Caco-2 (cell line): ENCODE data around the gene DCK. TPM values are rescaled to one million over a fixed set of nuclear protein-coding genes. Genes with fewer than 3 reads are reported as not detected.

Experiments
- BruUV-seq: library from RNA; stranded (reverse); fragments of 400-500 nt; replicated peaks from 2 replicates; lab custom pipeline; 2021; lab: Mats Ljungman, UMichigan
- CTCF ChIA-PET: fragments of 300-600 bp; sonication (Branson Sonifier 250); formaldehyde crosslinking; loops from one replicate; lab custom pipeline; 2022; ENCODE audit warnings: antibody characterized with exemption; lab: Charles Lee
- POLR2A ChIA-PET: fragments of 300-600 bp; sonication (Branson Sonifier 250); formaldehyde crosslinking; loops from one replicate; lab custom pipeline; 2022; ENCODE audit warnings: antibody characterized with exemption; lab: Charles Lee
- DNase-seq, 2 experiments: peaks; one replicate each; pipeline versions ENCODE4 v3.0.0 to v3.0.0-alpha.2; 2020 to 2022
- H3K27me3 ChIP-seq: replicated peaks from 2 replicates; pipeline ENCODE4 v1.6.0; 2011; ENCODE audit warnings: low read length; ENCODE audit not compliant: control insufficient read depth, insufficient read depth
- H3K36me3 ChIP-seq: 2 replicates; pipeline ENCODE4 v1.5.1; 2011; ENCODE audit warnings: low read length; ENCODE audit not compliant: control insufficient read depth, insufficient read depth
- H3K4me1 ChIP-seq: fragments of 250-450 bp; sonication (Bioruptor Pico); 2 replicates; pipeline ENCODE4 v1.5.1; 2020; ENCODE audit warnings: mild to moderate bottlenecking
- H3K4me3 ChIP-seq: 2 replicates; pipeline ENCODE4 v1.5.1; 2011; ENCODE audit warnings: low read depth, mild to moderate bottlenecking, control low read depth, low read length
- H3K9me3 ChIP-seq: fragments of 250-450 bp; sonication (Bioruptor Pico); 2 replicates; pipeline ENCODE4 v1.5.1; 2020; ENCODE audit warnings: mild to moderate bottlenecking, moderate library complexity
- H3K27ac Mint-ChIP-seq: one replicate; pipeline ENCODE4 v1.8.0; 2022; ENCODE audit warnings: mixed read lengths; ENCODE audit not compliant: unreplicated experiment
- H3K27me3 Mint-ChIP-seq: one replicate; pipeline ENCODE4 v1.8.0; 2022; ENCODE audit warnings: mixed read lengths; ENCODE audit not compliant: insufficient read depth, unreplicated experiment
- H3K36me3 Mint-ChIP-seq: one replicate; pipeline ENCODE4 v1.8.0; 2022; ENCODE audit warnings: mild to moderate bottlenecking, mixed read lengths; ENCODE audit not compliant: insufficient read depth, unreplicated experiment
- H3K4me1 Mint-ChIP-seq: one replicate; pipeline ENCODE4 v1.8.0; 2022; ENCODE audit warnings: low read depth, mixed read lengths; ENCODE audit not compliant: unreplicated experiment
- H3K4me3 Mint-ChIP-seq: one replicate; pipeline ENCODE4 v1.8.0; 2022; ENCODE audit warnings: mild to moderate bottlenecking, moderate library complexity, mixed read lengths; ENCODE audit not compliant: unreplicated experiment
- H3K9me3 Mint-ChIP-seq: one replicate; pipeline ENCODE4 v1.8.0; 2022; ENCODE audit warnings: mixed read lengths; ENCODE audit not compliant: unreplicated experiment
- intact Hi-C: fragments of 100-400 bp; cut with micrococcal nuclease; formaldehyde crosslinking; loops from one replicate; pipeline ENCODE4 v1.10.0; 2022; ENCODE audit not compliant: unreplicated experiment
- total RNA-seq: library from RNA; stranded (reverse); gene quantifications from 2 replicates; pipeline ENCODE4 v1.2.3, GENCODE V29; 2022
- TF ChIP-seq, protein P1 (sequence below), 2 experiments: fragments of 200-600 bp in 1 of 2; IDR thresholded peaks; 1 replicate in 1 of 2; 2 replicates in 1 of 2; pipeline versions ENCODE4 v1.5.1 to v1.8.0; 2011 to 2022; ENCODE audit warnings: antibody characterized with exemption in 1 of 2, control low read depth in 1 of 2, inconsistent platforms in 1 of 2, low read depth in 1 of 2, low read length in 1 of 2, mild to moderate bottlenecking in 1 of 2, moderate library complexity in 1 of 2; ENCODE audit not compliant: insufficient read depth in 1 of 2, severe bottlenecking in 1 of 2, unreplicated experiment in 1 of 2

Gene DCK
- total RNA-seq, 1 experiment from 2014 or later, result 19.6 TPM

- H3K4me1 ChIP-seq, result no peaks in the 10 kb centered on the region
- DNase-seq, result no peak
- intact Hi-C loops, result no loop called here
- TF ChIP-seq, protein P1, sequence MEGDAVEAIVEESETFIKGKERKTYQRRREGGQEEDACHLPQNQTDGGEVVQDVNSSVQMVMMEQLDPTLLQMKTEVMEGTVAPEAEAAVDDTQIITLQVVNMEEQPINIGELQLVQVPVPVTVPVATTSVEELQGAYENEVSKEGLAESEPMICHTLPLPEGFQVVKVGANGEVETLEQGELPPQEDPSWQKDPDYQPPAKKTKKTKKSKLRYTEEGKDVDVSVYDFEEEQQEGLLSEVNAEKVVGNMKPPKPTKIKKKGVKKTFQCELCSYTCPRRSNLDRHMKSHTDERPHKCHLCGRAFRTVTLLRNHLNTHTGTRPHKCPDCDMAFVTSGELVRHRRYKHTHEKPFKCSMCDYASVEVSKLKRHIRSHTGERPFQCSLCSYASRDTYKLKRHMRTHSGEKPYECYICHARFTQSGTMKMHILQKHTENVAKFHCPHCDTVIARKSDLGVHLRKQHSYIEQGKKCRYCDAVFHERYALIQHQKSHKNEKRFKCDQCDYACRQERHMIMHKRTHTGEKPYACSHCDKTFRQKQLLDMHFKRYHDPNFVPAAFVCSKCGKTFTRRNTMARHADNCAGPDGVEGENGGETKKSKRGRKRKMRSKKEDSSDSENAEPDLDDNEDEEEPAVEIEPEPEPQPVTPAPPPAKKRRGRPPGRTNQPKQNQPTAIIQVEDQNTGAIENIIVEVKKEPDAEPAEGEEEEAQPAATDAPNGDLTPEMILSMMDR (IDR thresholded peaks at IDR 0.05; ENCODE audit: insufficient read depth in 1 of 2, low read depth in 1 of 2, low read length in 1 of 2, severe bottlenecking in 1 of 2, unreplicated experiment in 1 of 2), result no peak
- Mint-ChIP-seq H3K27me3 (no peaks in the 10 kb centered on the region), H3K36me3 (no peaks in the 10 kb centered on the region), H3K27ac (no peak overlapping the region), H3K4me3 (no peak overlapping the region), H3K4me1 (no peaks in the 10 kb centered on the region), H3K9me3 (no peaks in the 10 kb centered on the region)
- H3K36me3 ChIP-seq, result no peaks in the 10 kb centered on the region
- H3K9me3 ChIP-seq, result no peaks in the 10 kb centered on the region
- H3K4me3 ChIP-seq, result no peak overlapping the region
- ChIA-PET CTCF (no interaction called here), POLR2A (no interaction called here)
- BruUV-seq, result no TSS peak
- H3K27me3 ChIP-seq, result no peaks in the 10 kb centered on the region
These were observed 39.4 kb upstream of the DCK start for GRCh38 chr4:70954032-70954431.

DNA sequence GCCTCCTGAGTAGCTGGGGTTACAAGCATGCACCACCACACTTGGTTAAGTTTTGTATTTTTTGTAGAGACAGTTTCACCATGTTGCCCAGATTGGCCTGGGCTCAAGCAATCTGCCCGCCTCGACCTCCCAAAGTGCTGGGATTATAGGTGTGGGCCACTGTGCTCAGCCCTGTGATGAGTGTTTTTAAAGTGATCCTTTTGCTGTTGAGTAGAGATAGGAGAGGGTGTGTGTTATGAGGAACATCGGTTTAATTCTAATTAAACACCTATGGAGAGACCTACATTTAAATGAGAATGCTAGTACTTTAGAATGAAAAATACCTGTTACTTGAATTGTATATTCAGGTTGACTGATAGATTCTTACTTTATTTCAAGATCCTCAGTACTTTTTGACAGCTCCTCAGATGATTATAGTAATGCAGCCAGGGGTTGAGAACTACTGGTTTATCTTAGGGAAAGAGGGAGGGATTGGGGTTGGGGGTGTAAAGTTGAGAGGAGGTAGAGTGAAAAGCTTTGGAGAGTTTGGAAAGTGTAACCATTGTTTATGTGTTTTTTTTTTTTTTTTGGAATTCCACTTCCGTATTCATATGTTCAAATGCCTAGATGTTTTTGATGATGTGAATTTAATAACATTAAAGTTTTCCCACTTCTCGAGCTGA lies 36.8 kb upstream of the DCK start:
- Mint-ChIP-seq H3K27ac (no peak overlapping the region), H3K9me3 (no peaks in the 10 kb centered on the region), H3K36me3 (no peaks in the 10 kb centered on the region), H3K4me1 (no peaks in the 10 kb centered on the region), H3K27me3 (no peaks in the 10 kb centered on the region), H3K4me3 (no peak overlapping the region)
- CTCF ChIA-PET, result no interaction called here
- Histone ChIP-seq H3K36me3 (no peaks in the 10 kb centered on the region), H3K9me3 (no peaks in the 10 kb centered on the region), H3K4me1 (no peaks in the 10 kb centered on the region), H3K4me3 (no peak overlapping the region), H3K27me3 (no peaks in the 10 kb centered on the region)
- BruUV-seq, result no TSS peak
- POLR2A ChIA-PET, result no interaction called here
- TF ChIP-seq, protein P1 (IDR thresholded peaks at IDR 0.05; ENCODE audit: insufficient read depth in 1 of 2, low read depth in 1 of 2, low read length in 1 of 2, severe bottlenecking in 1 of 2, unreplicated experiment in 1 of 2), result no peak
- intact Hi-C loops, result no loop called here
- no peak for DNase-seq

DNA sequence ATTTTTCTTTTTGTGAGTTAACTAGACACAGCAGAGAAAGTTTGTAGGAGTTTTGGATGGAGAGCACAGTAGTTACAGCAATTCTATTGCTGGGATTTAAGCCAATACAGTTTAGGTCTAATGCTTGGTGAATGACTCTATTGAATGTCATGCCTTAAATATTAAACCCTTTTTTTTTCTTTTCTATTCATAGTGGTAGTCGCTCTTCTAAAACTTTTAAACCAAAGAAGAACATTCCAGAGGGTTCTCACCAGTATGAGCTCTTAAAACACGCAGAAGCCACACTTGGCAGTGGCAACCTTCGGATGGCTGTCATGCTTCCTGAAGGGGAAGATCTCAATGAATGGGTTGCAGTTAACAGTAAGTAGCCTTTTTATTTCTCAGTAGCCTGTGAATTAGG lies 34.8 kb upstream of the DCK start:
- ChIA-PET CTCF (no interaction called here), POLR2A (interaction anchor here (0.7 kb wide), 1 partner anchor 8 kb away, joined by 3 read pairs; no protein-coding TSS in a partner anchor)
- DNase-seq, result no peak
- H3K4me1 ChIP-seq, result no peaks in the 10 kb centered on the region
- TF ChIP-seq, protein P1 (IDR thresholded peaks at IDR 0.05; ENCODE audit: insufficient read depth in 1 of 2, low read depth in 1 of 2, low read length in 1 of 2, severe bottlenecking in 1 of 2, unreplicated experiment in 1 of 2), result no peak
- no peaks in the 10 kb centered on the region for H3K36me3 Mint-ChIP-seq
- no peak overlapping the region for H3K4me3 Mint-ChIP-seq
- H3K9me3 ChIP-seq, result no peaks in the 10 kb centered on the region
- H3K4me1 Mint-ChIP-seq, result no peaks in the 10 kb centered on the region
- no peaks in the 10 kb centered on the region for H3K9me3 Mint-ChIP-seq
- H3K27ac Mint-ChIP-seq, result no peak overlapping the region
- no TSS peak for BruUV-seq
- H3K27me3 Mint-ChIP-seq, result no peaks in the 10 kb centered on the region
- no peaks in the 10 kb centered on the region for H3K36me3 ChIP-seq
- intact Hi-C loops, result no loop called here
- no peaks in the 10 kb centered on the region for H3K27me3 ChIP-seq
- H3K4me3 ChIP-seq, result no peak overlapping the region
